GM21619 (cell line): ENCODE measurements around the gene ARFGEF2.
"Not testable (repeated sequence)": the region's sequence is repeated elsewhere in the genome, so short reads cannot be mapped to it uniquely, and the experiment has no call there.

Source experiments
- ATAC-seq: cut with Tn5 transposase; IDR thresholded peaks from one replicate; pipeline ENCODE4 v1.9.1; 2021; ENCODE audit not compliant: unreplicated experiment

The ARFGEF2 gene

GRCh38 chr20:48949304-48950170 is 28.0 kb downstream of the ARFGEF2 start:
- ATAC-seq: no peak

GRCh38 chr20:48951041-48951440 is 29.5 kb downstream of the ARFGEF2 start:
- ATAC-seq: no peak

GRCh38 chr20:48951646-48952045 is 30.1 kb downstream of the ARFGEF2 start:
- no peak for ATAC-seq

- no peak for ATAC-seq
Measured at GRCh38 chr20:48952656-48953055, 31.1 kb downstream of the ARFGEF2 start.

- no peak for ATAC-seq
Measured at GRCh38 chr20:48953653-48954052, 32.1 kb downstream of the ARFGEF2 start.

GRCh38 chr20:48956052-48956451 is 34.5 kb downstream of the ARFGEF2 start:
- ATAC-seq: no peak

GRCh38 chr20:48957053-48957481 is 35.6 kb downstream of the ARFGEF2 start:
- ATAC-seq: no peak

GRCh38 chr20:48957533-48957932 is 36.0 kb downstream of the ARFGEF2 start:
- ATAC-seq: no peak

- ATAC-seq: no peak
Measured at GRCh38 chr20:48958743-48959142, 37.2 kb downstream of the ARFGEF2 start.

GRCh38 chr20:48959899-48960550 is 38.5 kb downstream of the ARFGEF2 start:
- no peak for ATAC-seq

- no peak for ATAC-seq
Measured at GRCh38 chr20:48962421-48962820, 40.9 kb downstream of the ARFGEF2 start.

- ATAC-seq: no peak
Measured at GRCh38 chr20:48962976-48963771, 41.7 kb downstream of the ARFGEF2 start.

- ATAC-seq: no peak
Measured at GRCh38 chr20:48965189-48965910, 43.8 kb downstream of the ARFGEF2 start.

GRCh38 chr20:48970681-48971365 is 49.3 kb downstream of the ARFGEF2 start:
- ATAC-seq: no peak

- ATAC-seq: no peak
Measured at GRCh38 chr20:48971956-48972355, 50.4 kb downstream of the ARFGEF2 start.

- no peak for ATAC-seq
Measured at GRCh38 chr20:48972816-48973215, 51.3 kb downstream of the ARFGEF2 start.

GRCh38 chr20:48975955-48976354 is 54.4 kb downstream of the ARFGEF2 start:
- no peak for ATAC-seq

- ATAC-seq: not testable (repeated sequence)
Measured at GRCh38 chr20:48979980-48980379, 58.5 kb downstream of the ARFGEF2 start.

GRCh38 chr20:48983423-48984400 is 62.2 kb downstream of the ARFGEF2 start:
- no peak for ATAC-seq
